Psoas muscle (tissue), 8 donors: Measurements from ENCODE around the gene KCNIP2. TPM values are rescaled to one million over a fixed set of nuclear protein-coding genes. Genes with fewer than 3 reads are reported as not detected.

Experiments used
- ATAC-seq, 4 donors: fragments of 200-7000 bp; cut with Tn5 transposase; one replicate each; pipeline ENCODE4 v1.9.1; 2020; ENCODE audit warnings: moderate library complexity in 3 of 4, mild to moderate bottlenecking in 2 of 4
- DNase-seq, 2 donors: peaks; one replicate each; pipeline ENCODE4 v3.0.0-alpha.2; 2020
- H3K27ac ChIP-seq: fragments of 200-600 bp; one replicate; pipeline ENCODE4 v1.8.0; 2022
- H3K27me3 ChIP-seq, 3 donors: fragments of 200-600 bp in 1 of 3; one replicate each; pipeline versions ENCODE4 v1.6.1 to v1.8.0; 2013 to 2022; ENCODE audit warnings: low read length in 2 of 3, mild to moderate bottlenecking in 2 of 3, moderate library complexity in 1 of 3; ENCODE audit not compliant: insufficient read depth in 3 of 3
- H3K36me3 ChIP-seq, 2 donors: fragments of 200-600 bp in 1 of 2; one replicate each; pipeline versions ENCODE4 v1.6.1 to v1.8.0; 2013 to 2022; ENCODE audit warnings: low read depth in 1 of 2, mild to moderate bottlenecking in 1 of 2, moderate library complexity in 1 of 2; ENCODE audit not compliant: insufficient read depth in 1 of 2
- H3K4me1 ChIP-seq: fragments of 200-600 bp; one replicate; pipeline ENCODE4 v1.8.0; 2022
- H3K4me3 ChIP-seq: fragments of 200-600 bp; one replicate; pipeline ENCODE4 v1.8.0; 2022; ENCODE audit warnings: mild to moderate bottlenecking
- H3K9me3 ChIP-seq: fragments of 200-600 bp; one replicate; pipeline ENCODE4 v1.8.0; 2022
- CTCF ChIP-seq: fragments of 200-600 bp; IDR thresholded peaks from one replicate; pipeline ENCODE4 v1.8.0; 2022; ENCODE audit warnings: antibody characterized with exemption
- WGBS, 3 donors: extraction: QIAGEN DNeasy Blood & Tissue Kit; methylation state at CpG; one replicate each; pipeline versions ENCODE4 v1.1.6 to v1.1.7; 2013; 5-methylcytosine and 5-hydroxymethylcytosine counted together
- intact Hi-C, 2 donors: fragments of 100-400 bp; cut with DNase I; formaldehyde crosslinking; loops; one replicate each; pipeline versions ENCODE4 v1.11.0 to v1.14.2; 2022
- polyA plus RNA-seq, 3 donors: library from polyadenylated mRNA; stranded (reverse); fragments of 200-250 nt; gene quantifications; one replicate each; pipeline ENCODE4 v1.2.3, GENCODE V29; 2013
- total RNA-seq, 4 donors: library from RNA; stranded (reverse); fragmentation: NEBNext Ultra II Directional in 2 of 4; extraction: Animal tissue kit (Norgen Biotek cat#: 25700) in 2 of 4; gene quantifications; one replicate each; pipeline versions ENCODE4 v1.2.1 to v1.2.4, GENCODE V29; 2021 to 2023
- donor health status: healthy with polysubstance abuse.
- donor health status: DM: no; HTN: no; CAD: no; lungs with moderate emphysema.
- donor health status: Bipolar disorder and iron deficiency.
- donor health status: healthy.
- donor health status: DM: yes; HTN: yes; CAD: no.
- donor health status: DM: no; HTN: no; CAD: no.
- donor health status: DM: no; HTN: no; CAD: no.
- donor health status: DM: yes; HTN: yes; CAD: no.

KCNIP2 gene
- total and polyA plus RNA-seq, 7 donors = 0.58 to 5.9 (median 1.2) TPM

GRCh38 chr10:101776161-101776817 lies 67.3 kb downstream of the KCNIP2 start:
- DNase-seq (no peak), ATAC-seq (no peak)
- H3K27ac ChIP-seq = no peak overlapping the region
- peak overlapping the region; percentile 51 for H3K4me3 ChIP-seq
- H3K9me3 ChIP-seq = no peaks in the 10 kb centered on the region
- intact Hi-C loops = no loop called here
- no peaks in the 10 kb centered on the region for H3K36me3 ChIP-seq
- peaks cover 15% of the 10 kb centered on the region for H3K4me1 ChIP-seq
- WGBS, 3 donors = 11 to 20% (median 14%) methylated on average over 20 to 54 of the region's 74 CpGs
- TF ChIP-seq CTCF = no peak
- H3K27me3 ChIP-seq = peaks cover 0 to 82% (median 34%) of the 10 kb centered on the region in 3 donors

Other genes with a start within 250 kb of the KCNIP2 start
- 100 to 1,000 TPM in 1 of 4 donors, 10 to 100 TPM in 3; 69.0 to 100 (median 84.7) TPM for gene FBXW4, start 148.6 kb downstream of the KCNIP2 start, total RNA-seq
- 10 to 100 TPM; 15.5 to 48.3 (median 39.3) TPM for gene FBXW4, start 148.6 kb downstream of the KCNIP2 start, polyA plus RNA-seq
- not detected for gene FGF8, start 67.7 kb downstream of the KCNIP2 start, total RNA-seq
- not detected for gene FGF8, start 67.7 kb downstream of the KCNIP2 start, polyA plus RNA-seq
- 10 to 100 TPM; 12.3 to 18.5 (median 14.7) TPM for gene NPM3, start 60.4 kb downstream of the KCNIP2 start, total RNA-seq
- gene NPM3, start 60.4 kb downstream of the KCNIP2 start, polyA plus RNA-seq = 10 to 100 TPM; 19.3 to 52.6 (median 24.3) TPM
- gene OGA, start 25.4 kb downstream of the KCNIP2 start, total RNA-seq = 10 to 100 TPM; 52.6 to 59.8 (median 57.3) TPM
- gene OGA, start 25.4 kb downstream of the KCNIP2 start, polyA plus RNA-seq = 10 to 100 TPM; 12.0 to 58.3 (median 24.7) TPM
- gene ARMH3, start 212.4 kb upstream of the KCNIP2 start, total RNA-seq = 10 to 100 TPM; 14.1 to 22.9 (median 18.4) TPM
- 10 to 100 TPM; 26.0 to 38.7 (median 30.2) TPM for gene ARMH3, start 212.4 kb upstream of the KCNIP2 start, polyA plus RNA-seq
- gene HPS6, start 221.5 kb upstream of the KCNIP2 start, total RNA-seq = 10 to 100 TPM in 2 of 4 donors, 1 to 10 TPM in 2; 8.8 to 13.2 (median 10.1) TPM
- gene HPS6, start 221.5 kb upstream of the KCNIP2 start, polyA plus RNA-seq = 10 to 100 TPM in 1 of 3 donors, 1 to 10 TPM in 2; 7.3 to 12.5 (median 9.8) TPM